ENCODE results near the gene DRGX.

Gene DRGX

GRCh38 chr10:49367600-49367999, 28.3 kb downstream of the DRGX start:
- TF ChIP-seq, protein P1, sequence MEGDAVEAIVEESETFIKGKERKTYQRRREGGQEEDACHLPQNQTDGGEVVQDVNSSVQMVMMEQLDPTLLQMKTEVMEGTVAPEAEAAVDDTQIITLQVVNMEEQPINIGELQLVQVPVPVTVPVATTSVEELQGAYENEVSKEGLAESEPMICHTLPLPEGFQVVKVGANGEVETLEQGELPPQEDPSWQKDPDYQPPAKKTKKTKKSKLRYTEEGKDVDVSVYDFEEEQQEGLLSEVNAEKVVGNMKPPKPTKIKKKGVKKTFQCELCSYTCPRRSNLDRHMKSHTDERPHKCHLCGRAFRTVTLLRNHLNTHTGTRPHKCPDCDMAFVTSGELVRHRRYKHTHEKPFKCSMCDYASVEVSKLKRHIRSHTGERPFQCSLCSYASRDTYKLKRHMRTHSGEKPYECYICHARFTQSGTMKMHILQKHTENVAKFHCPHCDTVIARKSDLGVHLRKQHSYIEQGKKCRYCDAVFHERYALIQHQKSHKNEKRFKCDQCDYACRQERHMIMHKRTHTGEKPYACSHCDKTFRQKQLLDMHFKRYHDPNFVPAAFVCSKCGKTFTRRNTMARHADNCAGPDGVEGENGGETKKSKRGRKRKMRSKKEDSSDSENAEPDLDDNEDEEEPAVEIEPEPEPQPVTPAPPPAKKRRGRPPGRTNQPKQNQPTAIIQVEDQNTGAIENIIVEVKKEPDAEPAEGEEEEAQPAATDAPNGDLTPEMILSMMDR (IDR thresholded peaks at IDR 0.05), result no peak
- H3K4me3 ChIP-seq (ENCODE audit: low read depth in 1 of 2, low read length in 1 of 2), result no peak overlapping the region

GRCh38 chr10:49366460-49366859, 29.4 kb downstream of the DRGX start:
- no peaks in the 10 kb centered on the region for H3K9me3 ChIP-seq
- H3K36me3 ChIP-seq, result no peaks in the 10 kb centered on the region
- H3K4me3 ChIP-seq (ENCODE audit: low read depth in 1 of 2, low read length in 1 of 2), result no peak overlapping the region
- H3K27ac ChIP-seq, result no peak overlapping the region
- TF ChIP-seq, protein P1 (IDR thresholded peaks at IDR 0.05), result no peak
- no peaks in the 10 kb centered on the region for H3K27me3 ChIP-seq
- H3K4me1 ChIP-seq (ENCODE audit: control insufficient read depth in 1 of 2, insufficient read depth in 1 of 2, low read depth in 1 of 2, low read length in 1 of 2), result no peaks in the 10 kb centered on the region

More at GRCh38 chr10:49367600-49367999, 28.3 kb downstream of the DRGX start:
- Histone ChIP-seq H3K27ac (no peak overlapping the region), H3K27me3 (no peaks in the 10 kb centered on the region), H3K9me3 (no peaks in the 10 kb centered on the region), H3K36me3 (no peaks in the 10 kb centered on the region), H3K4me1 (ENCODE audit: control insufficient read depth in 1 of 2, insufficient read depth in 1 of 2, low read depth in 1 of 2, low read length in 1 of 2) (no peaks in the 10 kb centered on the region)

- Histone ChIP-seq H3K4me1 (ENCODE audit: control insufficient read depth in 1 of 2, insufficient read depth in 1 of 2, low read depth in 1 of 2, low read length in 1 of 2) (peaks cover 0 to under 1% of the 10 kb centered on the region in 2 experiments), H3K27ac (no peak overlapping the region), H3K9me3 (no peaks in the 10 kb centered on the region), H3K36me3 (no peaks in the 10 kb centered on the region), H3K27me3 (no peaks in the 10 kb centered on the region), H3K4me3 (ENCODE audit: low read depth in 1 of 2, low read length in 1 of 2) (no peak overlapping the region)
- TF ChIP-seq, protein P1 (IDR thresholded peaks at IDR 0.05), result no peak
These were observed 30.0 kb downstream of the DRGX start for GRCh38 chr10:49365675-49366415.

- no peaks in the 10 kb centered on the region for H3K27me3 ChIP-seq
- no peaks in the 10 kb centered on the region for H3K9me3 ChIP-seq
- H3K36me3 ChIP-seq, result no peaks in the 10 kb centered on the region
- no peak overlapping the region for H3K4me3 ChIP-seq (ENCODE audit: low read depth in 1 of 2, low read length in 1 of 2)
- H3K27ac ChIP-seq, result no peak overlapping the region
- H3K4me1 ChIP-seq (ENCODE audit: control insufficient read depth in 1 of 2, insufficient read depth in 1 of 2, low read depth in 1 of 2, low read length in 1 of 2), result peaks cover 5 to 6% of the 10 kb centered on the region in 2 experiments
- TF ChIP-seq, protein P1 (IDR thresholded peaks at IDR 0.05), result no peak
These were observed 30.6 kb downstream of the DRGX start for GRCh38 chr10:49365275-49365674.

GRCh38 chr10:49364747-49365146, 31.1 kb downstream of the DRGX start:
- Histone ChIP-seq H3K27ac (no peak overlapping the region), H3K4me1 (ENCODE audit: control insufficient read depth in 1 of 2, insufficient read depth in 1 of 2, low read depth in 1 of 2, low read length in 1 of 2) (peaks cover 10 to 11% of the 10 kb centered on the region in 2 experiments), H3K36me3 (no peaks in the 10 kb centered on the region), H3K27me3 (no peaks in the 10 kb centered on the region), H3K9me3 (no peaks in the 10 kb centered on the region), H3K4me3 (ENCODE audit: low read depth in 1 of 2, low read length in 1 of 2) (no peak overlapping the region)
- TF ChIP-seq, protein P1 (IDR thresholded peaks at IDR 0.05), result no peak
